HG03469 (cell line): ENCODE results near the gene LOXL3.
A peak's percentile ranks its signal among the peaks of the same experiment; 100 is the strongest.

ENCODE experiments used
- ATAC-seq: cut with Tn5 transposase; IDR thresholded peaks from one replicate; pipeline ENCODE4 v1.9.1; 2021; ENCODE audit warnings: mild to moderate bottlenecking, moderate library complexity, moderate number of reproducible peaks; ENCODE audit not compliant: unreplicated experiment

The LOXL3 gene

DNA sequence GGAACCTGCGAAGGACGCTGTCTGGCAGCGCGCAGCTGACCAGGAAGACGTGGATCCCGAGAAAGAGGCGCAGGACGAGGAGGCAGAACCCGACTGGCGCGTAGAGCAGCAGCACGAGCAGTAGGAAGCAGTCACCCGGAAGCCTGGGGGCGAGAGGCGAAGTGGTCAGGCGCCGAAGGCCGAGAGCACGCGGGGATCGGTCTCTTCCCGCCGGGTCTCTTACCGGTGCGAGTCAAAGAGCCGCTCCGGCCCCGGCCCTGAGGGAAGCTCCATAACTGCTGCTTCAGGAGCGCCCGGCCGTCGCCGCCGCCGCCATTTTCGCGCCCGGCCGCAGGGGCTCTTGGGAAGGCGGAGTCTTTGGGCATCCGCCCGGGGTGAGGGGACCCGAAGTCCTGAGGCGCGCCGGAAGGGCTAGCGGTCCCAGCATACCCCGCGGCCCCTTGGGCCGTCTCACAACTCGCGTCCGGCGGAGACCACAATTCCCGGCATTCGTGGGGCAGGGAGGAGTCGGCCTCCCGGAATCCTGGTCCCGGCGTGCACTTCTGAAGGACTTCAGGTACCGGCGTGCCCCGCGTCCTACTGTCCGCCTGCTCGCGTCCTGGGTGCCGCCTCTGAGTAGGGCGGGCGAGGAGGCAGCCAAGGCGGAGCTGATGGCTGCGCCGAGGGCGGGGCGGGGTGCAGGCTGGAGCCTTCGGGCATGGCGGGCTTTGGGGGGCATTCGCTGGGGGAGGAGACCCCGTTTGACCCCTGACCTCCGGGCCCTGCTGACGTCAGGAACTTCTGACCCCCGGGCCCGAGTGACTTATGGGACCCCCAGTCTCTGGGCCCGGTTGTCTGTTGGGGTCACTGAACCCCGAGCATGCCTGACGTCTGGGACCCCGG is 24.1 kb downstream of the LOXL3 start, which contains the start of the genes AUP1 and HTRA2:
Gene AUP1, minus strand, starts transcription at position 350 of the 882 bp plus-strand sequence. Its CDS starts 77 bp downstream, at position 273.
Gene HTRA2, plus strand, starts transcription at position 577 of the 882 bp plus-strand sequence. Its CDS starts 74 bp downstream, at position 651.
- ATAC-seq = peak; percentile 75

- ATAC-seq = peak; percentile 1
Observed at GRCh38 chr2:74528600-74529356, 25.0 kb downstream of the LOXL3 start.

GRCh38 chr2:74527741-74528140 is 26.0 kb downstream of the LOXL3 start:
- ATAC-seq = no peak

- ATAC-seq = no peak
Observed at GRCh38 chr2:74526649-74527230, 27.0 kb downstream of the LOXL3 start.

DNA sequence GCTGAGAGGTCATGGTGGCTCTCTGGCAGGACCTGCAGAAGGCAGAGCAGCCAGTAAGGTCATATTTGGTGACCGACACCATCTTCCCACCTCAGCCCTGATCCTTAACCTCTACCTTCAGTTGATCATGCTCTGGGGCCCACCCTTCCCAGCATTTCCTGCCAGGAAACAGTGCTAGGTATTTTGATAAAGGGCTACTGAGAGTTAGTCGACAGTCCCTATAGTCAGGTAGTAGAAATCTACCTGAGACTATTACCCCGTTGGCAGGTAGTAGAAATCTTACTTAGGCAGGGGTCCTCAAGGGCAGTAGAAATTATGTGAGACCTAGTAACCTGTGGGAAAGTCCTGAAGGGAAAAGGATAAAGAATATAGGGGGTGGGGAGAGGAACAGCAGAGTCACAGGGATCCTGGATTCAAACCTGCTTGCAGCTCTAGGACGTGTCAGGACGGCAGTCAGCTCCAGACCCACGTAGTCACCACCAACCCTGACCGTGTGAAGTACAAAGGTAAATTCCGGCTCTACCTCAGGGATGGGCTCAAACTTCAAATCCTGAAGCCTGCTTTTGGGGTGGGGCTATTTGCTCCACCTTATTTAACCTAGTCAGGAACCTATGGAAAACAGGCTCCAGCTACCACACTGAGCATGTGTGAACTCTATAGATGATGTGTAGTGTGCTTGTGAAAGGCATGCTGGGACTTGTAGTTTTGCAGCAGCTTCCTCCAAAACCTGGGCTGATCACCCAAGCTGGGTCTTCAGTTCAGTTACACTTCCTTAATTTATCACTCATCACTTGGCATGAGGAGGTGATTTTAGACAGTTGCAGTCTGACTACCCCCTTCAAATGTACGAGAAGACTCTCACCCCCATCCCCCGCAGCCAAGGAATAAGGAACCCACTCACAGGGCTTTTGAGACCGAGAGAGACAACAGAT is 27.8 kb downstream of the LOXL3 start, which contains the start of gene DQX1:
Gene DQX1, minus strand, starts transcription at position 515 of the 932 bp plus-strand sequence. Its CDS starts 502 bp downstream, at position 13.
- ATAC-seq = no peak

GRCh38 chr2:74524955-74525716 is 28.6 kb downstream of the LOXL3 start:
- no peak for ATAC-seq

GRCh38 chr2:74524005-74524404 is 29.7 kb downstream of the LOXL3 start:
- no peak for ATAC-seq

DNA sequence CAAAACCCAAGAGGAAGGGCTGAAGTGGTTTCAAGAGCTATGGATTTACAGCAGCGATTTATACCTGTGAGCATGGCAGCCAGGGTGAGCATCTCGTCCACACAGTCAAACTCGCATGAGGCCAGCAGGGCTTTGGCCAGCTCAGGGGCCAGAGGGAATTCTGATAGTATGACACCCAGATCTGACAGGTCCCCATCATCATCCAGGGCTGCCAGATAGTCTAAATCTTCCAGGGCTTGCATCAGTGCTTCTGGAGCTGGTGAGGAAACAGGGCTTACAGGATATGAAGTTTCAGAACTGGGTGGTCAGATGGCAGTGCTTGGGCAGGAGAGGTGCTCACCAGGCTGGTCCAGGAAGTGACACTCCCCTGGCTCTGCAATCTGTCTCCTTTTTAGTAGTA is 31.2 kb downstream of the LOXL3 start:
- ATAC-seq = no peak

- ATAC-seq = no peak
Observed at GRCh38 chr2:74516650-74517049, 37.1 kb downstream of the LOXL3 start.

GRCh38 chr2:74515981-74516633 is 37.6 kb downstream of the LOXL3 start:
- ATAC-seq = no peak

GRCh38 chr2:74515271-74515980 is 38.3 kb downstream of the LOXL3 start:
- ATAC-seq = no peak

DNA sequence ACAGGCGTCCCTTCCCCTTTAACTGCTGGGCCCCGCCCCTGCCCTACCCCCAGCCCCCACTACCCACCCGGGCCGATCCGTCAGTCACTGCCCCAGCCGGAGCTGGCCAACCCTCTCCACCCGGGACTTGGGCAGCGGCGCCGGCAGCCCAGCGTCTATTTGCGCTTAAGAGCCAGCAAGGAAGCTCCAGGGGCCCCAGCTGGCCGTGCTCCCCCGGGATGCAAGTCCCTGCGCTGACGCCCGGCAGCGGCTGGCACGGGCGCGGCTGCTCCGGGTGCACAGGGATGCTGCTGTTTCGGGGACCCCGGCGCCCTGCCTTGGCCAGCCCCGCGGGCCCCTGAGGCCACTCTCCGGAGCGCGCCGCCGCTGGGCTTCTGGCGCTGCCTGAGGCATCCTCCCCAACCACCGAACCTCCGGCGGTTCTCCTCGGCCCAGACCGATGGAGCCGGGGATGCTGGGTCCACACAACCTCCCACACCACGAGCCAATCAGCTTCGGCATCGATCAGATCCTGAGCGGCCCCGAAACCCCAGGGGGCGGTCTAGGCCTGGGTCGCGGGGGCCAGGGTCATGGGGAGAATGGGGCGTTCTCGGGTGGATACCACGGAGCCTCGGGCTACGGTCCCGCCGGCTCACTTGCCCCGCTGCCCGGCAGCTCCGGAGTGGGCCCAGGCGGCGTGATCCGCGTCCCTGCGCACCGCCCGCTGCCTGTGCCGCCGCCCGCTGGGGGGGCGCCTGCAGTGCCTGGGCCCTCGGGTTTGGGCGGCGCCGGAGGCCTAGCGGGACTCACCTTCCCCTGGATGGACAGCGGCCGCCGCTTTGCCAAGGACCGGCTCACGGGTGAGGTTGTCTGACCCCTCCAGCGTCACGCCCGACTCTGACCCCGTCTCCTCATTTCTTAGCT is 39.1 kb downstream of the LOXL3 start, which contains the start of gene TLX2:
Gene TLX2, plus strand, starts transcription at position 83 of the 903 bp plus-strand sequence. Its CDS starts 357 bp downstream, at position 440.
- no peak for ATAC-seq

DNA sequence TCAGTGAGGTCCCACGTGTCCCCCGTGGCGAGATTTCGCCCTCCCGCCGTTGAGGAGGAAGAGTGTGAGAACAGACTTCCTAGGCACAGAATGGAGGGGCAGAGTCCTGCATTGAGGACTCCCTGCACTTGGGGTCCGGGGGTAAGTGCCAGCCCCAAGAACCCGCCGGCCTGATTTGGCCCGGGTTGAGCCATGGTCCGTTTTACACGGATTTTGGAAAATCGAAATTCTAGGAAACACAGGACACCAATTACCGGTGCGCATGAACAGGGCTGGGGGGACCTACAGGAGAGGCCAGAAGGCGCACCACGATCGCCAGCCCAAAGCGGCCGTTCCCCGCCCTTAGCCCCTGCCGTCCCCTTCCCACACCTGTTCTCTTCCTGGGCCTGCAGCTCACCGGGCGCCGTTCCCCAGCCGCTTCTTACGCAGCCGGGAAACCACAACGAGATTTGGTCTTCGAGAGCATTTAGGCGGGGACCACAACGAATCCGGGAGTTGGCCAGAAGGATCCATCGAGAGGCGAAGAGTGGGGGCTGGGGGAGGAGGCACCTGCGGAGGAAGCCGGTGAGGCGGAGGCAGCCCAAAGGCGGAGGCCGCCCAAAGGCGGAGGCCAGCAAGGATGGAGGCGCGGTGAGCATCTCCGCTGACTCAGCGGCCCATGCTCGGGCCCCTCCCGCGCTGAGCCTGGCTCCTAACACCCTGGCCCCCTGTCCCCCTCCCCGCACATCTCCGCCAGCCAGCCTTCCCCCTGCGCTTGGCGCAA is 40.0 kb downstream of the LOXL3 start:
- ATAC-seq = no peak

DNA sequence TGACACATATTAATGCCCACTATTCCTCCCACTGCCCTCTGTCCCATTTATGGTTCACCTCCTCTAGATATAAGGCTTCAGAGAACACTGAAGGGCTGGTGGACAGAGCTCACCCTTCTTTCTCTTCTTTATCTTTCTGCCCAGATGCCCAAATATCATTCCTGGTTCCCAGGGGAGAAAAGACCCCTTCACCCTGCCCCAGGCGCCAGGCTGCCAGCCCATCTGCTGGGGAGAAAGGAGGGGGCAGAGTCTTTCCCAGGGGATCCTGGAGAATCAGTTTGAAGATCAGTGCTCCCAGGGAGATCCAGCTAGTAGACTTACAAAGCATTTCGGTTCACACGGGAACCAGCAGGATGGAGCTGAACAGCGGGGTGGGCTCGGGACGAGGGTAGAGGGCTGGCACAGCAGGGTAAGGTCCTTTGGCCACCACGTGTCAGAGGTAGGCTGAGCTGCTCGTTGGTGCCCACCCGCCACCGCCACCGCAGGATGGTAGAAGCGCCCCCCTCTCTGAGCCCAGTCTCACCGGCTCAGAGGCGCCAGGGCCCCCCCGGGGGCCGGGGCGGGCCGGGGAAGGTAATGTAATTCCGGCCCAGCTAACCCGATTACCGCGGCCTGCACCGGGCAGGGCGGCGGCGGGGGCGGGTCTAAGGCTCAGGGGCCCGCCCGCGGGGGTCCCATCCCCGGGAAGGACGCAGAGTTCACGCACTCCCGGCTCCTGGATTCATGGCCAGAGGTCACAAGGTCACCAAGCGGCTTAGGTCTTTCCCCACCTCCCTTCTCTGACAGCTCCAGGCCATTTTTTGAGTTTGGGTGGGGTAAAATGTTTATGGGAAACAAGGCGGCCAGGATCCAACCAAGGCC is 40.8 kb downstream of the LOXL3 start:
- no peak for ATAC-seq
